GM19099 (cell line): ENCODE measurements around the gene MYO18A.

ENCODE experiments used
- POLR2A ChIP-seq: IDR thresholded peaks from 3 replicates; pipeline ENCODE4 v1.6.1; 2011; ENCODE audit warnings: low read depth; ENCODE audit not compliant: insufficient read length; ENCODE audit errors: extremely low read depth

Gene MYO18A

GRCh38 chr17:29114141-29114540 lies 66.1 kb downstream of the MYO18A start:
- TF ChIP-seq POLR2A, result no peak

DNA sequence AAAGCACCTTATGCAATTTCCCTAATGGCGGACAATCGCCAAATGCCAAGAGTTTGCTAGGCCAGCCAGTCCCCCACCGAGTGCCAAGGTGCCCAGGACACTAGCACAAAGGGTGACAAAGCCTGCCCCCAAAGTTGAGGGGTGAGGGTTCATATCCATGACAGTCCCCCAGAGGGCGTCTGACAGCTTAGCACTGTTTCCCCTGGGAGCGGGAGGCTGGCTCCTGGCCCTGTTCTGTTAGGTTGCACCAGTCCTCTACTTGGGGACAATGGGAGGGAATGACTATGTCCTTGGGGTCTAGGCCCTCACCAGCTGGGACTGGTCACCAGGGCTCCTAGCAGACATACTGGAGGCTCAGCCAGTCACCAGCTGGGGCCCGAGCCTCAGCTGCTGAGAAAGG lies 66.9 kb downstream of the MYO18A start:
- TF ChIP-seq POLR2A, result no peak

- TF ChIP-seq POLR2A, result no peak
These were observed 67.4 kb downstream of the MYO18A start for GRCh38 chr17:29112771-29113295.

DNA sequence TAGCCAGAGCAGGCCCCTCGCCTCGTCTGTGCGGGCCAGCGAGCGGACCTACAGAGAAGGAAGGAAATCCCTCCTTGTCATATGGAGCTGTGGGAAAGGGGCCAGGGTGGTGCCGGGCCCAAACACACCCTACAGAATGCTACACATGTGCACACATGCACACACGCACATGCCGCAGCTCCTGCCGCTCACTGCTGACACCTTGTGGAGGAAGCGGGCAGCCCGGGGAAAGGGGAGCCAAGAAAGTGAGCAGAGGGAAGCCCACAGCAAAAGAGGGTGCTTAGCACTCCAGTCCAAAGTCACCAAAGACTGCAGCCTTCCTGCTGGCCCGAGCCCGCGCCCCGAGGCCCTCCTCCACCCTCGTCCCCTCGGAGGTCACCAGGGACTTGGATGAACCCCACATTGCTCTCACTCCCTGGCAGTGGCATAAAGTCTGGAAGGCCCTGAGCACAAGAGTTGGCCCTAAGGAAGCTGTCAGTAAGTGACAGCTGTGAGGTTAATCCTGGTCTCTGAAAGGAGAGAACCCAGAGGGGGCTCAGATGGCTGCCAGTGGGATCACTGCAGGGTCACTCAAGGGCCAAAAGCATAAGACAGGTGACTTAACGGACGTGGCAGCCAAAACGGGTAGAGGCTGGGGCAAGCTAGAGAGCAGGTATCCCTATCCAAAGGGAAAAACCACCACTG lies 68.2 kb downstream of the MYO18A start:
- TF ChIP-seq POLR2A, result no peak

DNA sequence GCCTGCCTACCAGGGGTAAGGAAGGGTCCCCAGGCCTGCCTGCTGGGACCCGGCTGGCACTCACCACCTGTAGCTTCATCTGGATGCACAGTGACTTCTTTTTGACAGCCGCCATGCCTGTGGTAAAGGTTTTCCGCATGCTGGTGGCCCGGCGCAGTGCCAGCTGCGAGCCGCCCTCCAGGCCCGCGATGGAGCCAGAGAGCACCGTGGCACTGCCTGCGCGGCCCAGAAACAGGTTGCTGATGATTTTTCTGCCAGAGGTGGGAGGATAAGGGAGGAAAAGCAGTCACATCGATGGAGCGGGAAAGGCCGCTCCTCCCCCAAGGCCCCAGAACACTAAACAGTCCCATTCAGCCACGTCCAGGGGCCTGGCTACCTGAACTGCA lies 69.8 kb downstream of the MYO18A start:
- no peak for TF ChIP-seq POLR2A

DNA sequence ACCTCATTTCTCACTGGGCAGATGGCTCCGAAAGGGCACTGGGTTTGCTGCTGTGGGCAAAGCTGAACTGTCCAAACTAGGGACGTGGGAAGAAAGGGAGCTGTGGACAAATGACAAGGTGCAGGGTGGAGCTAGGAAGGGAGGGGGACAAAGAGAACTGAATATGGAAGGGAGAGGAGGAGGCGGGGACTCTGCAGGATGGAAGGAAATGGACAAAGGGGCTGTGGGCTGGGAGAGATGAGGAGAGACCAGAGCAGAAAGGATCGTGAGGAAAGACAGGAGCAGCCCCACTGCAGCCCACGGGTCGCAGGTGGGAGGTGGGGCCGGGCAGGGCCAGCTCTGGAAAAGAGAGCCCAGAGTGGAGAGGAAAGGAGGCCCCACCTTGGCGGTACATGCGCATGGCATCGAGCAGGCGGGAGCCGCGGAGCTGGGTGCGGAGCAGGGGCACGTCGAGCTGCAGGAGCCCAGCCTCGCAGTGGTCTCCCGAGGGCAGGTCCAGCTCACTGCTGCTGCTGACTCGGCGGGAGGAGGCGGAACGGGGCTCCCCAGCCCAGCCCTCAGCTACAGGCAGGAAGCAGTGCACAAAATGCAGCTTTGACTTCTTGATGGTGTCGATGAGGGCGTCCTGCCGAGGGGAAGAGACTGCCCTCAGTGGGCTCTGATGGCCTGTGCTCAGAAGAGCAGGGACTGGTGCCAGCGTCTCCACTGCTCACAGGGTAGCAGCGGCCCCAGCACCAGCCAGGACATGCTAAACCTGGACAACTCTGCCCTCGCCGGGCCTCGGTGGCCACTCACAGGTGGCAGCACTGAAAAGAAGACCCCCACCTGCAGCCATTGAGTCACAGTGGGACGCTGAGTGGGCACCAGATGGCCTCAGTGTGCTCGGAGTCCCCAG lies 70.5 kb downstream of the MYO18A start:
- TF ChIP-seq POLR2A, result no peak

DNA sequence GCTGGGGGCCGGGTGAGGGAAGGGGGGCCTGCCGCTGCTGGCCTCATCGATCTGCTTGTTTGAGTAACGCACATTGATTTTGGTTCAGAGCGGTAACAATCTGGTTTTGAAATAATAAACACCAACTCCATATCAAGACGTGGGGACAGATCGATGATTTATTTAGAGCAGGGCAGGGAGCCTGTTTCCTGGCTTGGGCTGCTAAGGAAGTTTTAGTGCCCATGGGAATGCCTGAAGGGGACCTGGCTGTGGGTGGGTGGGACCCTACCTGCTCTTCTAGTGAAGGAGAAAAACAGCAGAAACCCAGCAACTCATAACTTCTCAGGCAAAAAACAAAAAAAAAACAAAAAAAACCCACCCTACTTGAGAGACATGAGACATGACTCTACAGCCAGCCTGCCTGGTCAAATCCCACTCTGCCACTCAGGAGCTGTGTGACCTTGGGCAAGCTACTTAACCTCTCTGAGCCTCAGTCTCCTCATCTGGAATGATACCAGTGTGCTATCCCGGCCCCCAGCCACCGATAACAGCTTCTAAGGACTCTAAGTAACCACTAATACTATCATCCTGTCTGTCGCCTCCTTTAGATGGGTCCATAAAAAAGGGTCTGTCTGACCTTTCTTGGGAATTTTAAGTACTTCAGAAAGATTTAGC lies 71.2 kb downstream of the MYO18A start:
- TF ChIP-seq POLR2A, result no peak

DNA sequence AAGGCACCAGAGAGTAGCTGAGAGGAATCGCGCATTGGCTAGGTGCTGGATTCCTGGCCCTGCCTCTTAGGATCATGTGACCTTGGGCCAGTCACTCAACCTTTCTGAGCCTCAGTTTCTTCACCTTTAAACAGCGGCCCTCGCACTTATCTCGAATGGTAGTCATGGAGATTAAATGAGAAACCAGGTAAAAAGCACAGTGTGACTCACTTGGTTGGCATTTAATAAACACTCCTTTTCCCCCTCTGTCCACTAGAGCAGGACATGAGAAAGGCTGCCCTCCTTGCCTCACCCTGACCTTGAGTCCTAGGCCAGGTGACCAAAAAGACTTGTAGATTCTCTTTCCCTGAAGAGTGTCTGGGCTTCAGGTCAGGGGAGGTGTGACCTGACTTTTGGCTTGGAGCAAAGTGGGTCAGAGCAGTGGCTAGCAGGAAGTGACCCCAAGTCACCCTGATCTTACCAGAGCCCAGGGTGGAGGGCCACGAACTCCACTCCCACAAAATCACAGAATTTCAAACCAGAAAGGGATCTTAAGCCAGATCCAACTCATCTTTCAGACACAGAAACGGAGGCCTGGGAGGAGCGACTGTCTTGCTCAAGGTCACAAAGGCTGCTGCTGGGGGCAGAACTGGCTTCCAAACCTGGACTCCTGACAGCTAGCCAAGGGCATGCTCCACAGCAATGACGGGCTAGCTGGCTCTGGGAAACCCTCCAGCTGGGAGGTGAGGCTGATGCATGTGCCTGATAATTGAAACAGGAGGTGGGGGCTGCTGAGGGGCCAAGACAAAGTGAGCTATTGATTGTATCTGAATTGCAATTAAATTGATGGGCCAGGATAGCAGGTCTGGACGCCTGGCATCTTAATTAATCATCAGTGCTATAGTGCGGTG lies 72.0 kb downstream of the MYO18A start:
- no peak for TF ChIP-seq POLR2A

- TF ChIP-seq POLR2A, result no peak
These were observed 73.1 kb downstream of the MYO18A start for GRCh38 chr17:29107084-29107483.

GRCh38 chr17:29103341-29103740 lies 76.9 kb downstream of the MYO18A start:
- no peak for TF ChIP-seq POLR2A

DNA sequence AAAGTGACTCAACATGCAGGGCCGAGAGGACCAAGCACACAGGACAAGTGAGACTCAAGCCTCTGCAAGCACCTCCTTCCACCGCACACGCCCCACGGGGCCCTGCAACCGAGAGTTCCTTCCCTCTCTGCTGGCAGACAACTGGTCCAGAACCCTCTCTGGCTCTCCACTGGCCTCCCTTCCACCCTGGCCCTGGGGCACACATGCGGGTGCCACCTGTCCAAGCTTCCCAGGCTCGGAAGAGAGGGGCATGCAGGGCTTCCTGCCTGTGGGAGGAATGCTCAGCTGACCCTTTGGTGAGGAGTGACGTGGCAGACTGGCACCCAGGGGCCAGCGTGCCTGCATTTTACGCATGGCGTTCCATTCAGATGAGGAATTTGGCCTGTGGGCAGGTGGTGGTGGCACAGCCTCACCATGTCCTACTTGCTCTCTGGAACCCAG lies 77.4 kb downstream of the MYO18A start:
- TF ChIP-seq POLR2A, result no peak

- no peak for TF ChIP-seq POLR2A
These were observed 78.2 kb downstream of the MYO18A start for GRCh38 chr17:29102046-29102445.

DNA sequence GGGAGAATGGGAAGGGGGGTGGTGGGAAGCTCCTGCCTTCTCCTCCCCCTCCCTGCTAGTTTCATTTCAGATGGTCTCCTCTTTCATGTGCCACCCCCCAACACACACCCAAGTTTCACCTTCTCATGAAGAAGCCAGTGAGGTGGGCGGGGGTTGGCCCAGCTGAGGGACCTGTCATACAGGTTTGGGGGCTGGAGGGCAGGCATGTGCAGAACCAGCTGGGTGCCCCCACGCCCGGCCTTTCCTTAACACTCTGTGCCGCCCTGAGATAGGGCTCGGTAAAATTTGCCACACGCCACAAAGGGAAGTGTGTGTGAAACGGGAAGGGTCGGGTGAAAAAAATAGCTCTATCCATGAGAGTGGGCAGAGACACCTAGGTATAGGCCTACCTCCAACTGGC lies 79.9 kb downstream of the MYO18A start:
- TF ChIP-seq POLR2A, result no peak

GRCh38 chr17:29099527-29099926 lies 80.7 kb downstream of the MYO18A start:
- no peak for TF ChIP-seq POLR2A

DNA sequence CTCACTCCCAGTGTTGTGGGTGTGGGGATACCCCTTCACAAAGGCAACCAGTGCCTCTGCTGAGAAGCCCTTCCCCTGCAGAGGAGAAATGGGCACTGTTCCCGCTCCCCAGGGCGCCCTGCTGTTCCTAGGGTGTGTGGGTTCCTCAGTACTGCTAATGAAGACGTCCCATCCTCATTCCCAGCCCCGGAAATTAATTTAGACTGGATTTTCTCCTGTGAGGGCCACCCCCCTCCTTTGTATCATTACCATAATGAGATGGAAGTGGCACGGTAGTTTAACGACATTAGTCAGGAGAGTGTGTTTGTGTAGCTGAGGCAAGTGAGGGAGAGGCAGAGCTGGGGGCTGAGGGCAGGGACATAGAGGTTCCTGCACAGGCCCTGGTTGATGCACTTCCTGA lies 84.1 kb downstream of the MYO18A start:
- TF ChIP-seq POLR2A, result no peak

DNA sequence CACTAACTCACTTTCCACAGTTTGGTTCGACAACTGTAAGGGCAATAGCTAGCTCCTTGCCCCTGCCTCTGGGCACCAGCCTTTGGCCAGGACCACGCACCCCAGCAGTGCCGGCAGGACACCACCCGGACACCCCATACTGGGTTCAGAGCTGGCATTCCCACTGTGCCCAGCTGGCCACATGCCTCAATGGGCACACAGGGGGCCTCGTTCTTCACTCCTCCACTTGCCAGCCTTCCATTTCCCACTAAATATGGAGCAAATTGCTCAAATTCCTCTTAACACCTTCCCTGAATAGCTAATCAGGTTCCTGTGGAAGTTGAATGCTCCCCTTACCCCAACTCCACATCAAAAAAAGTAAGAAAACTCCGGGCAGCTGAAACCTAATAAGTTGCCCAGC lies 84.8 kb downstream of the MYO18A start:
- no peak for TF ChIP-seq POLR2A
